HG02884 (cell line): ENCODE data around the gene GLIS1.
"Not testable (repeated sequence)": the region's sequence is repeated elsewhere in the genome, so short reads cannot be mapped to it uniquely, and the experiment has no call there.

Experiments
- ATAC-seq: cut with Tn5 transposase; IDR thresholded peaks from one replicate; pipeline ENCODE4 v1.9.1; 2021; ENCODE audit warnings: mild to moderate bottlenecking, moderate library complexity; ENCODE audit not compliant: unreplicated experiment

GLIS1 gene

GRCh38 chr1:53572065-53572814 lies 166.7 kb downstream of the GLIS1 start:
- no peak for ATAC-seq

- no peak for ATAC-seq
Measured at GRCh38 chr1:53568540-53568939, 170.4 kb downstream of the GLIS1 start.

- no peak for ATAC-seq
Measured at GRCh38 chr1:53567851-53568250, 171.1 kb downstream of the GLIS1 start.

- no peak for ATAC-seq
Measured at GRCh38 chr1:53567450-53567849, 171.5 kb downstream of the GLIS1 start.

GRCh38 chr1:53563611-53564010 lies 175.4 kb downstream of the GLIS1 start:
- ATAC-seq = no peak

- no peak for ATAC-seq
Measured at GRCh38 chr1:53562981-53563379, 176.0 kb downstream of the GLIS1 start.

- ATAC-seq = no peak
Measured at GRCh38 chr1:53562291-53562980, 176.5 kb downstream of the GLIS1 start.

- ATAC-seq = no peak
Measured at GRCh38 chr1:53561503-53562105, 177.4 kb downstream of the GLIS1 start.

- no peak for ATAC-seq
Measured at GRCh38 chr1:53560581-53561502, 178.1 kb downstream of the GLIS1 start.

- no peak for ATAC-seq
Measured at GRCh38 chr1:53559854-53560580, 178.9 kb downstream of the GLIS1 start.

- no peak for ATAC-seq
Measured at GRCh38 chr1:53559391-53559815, 179.6 kb downstream of the GLIS1 start.

- ATAC-seq = no peak
Measured at GRCh38 chr1:53558739-53559315, 180.1 kb downstream of the GLIS1 start.

- no peak for ATAC-seq
Measured at GRCh38 chr1:53557830-53558738, 180.9 kb downstream of the GLIS1 start.

- no peak for ATAC-seq
Measured at GRCh38 chr1:53557369-53557768, 181.6 kb downstream of the GLIS1 start.

GRCh38 chr1:53556657-53557227 lies 182.2 kb downstream of the GLIS1 start:
- no peak for ATAC-seq

- not testable (repeated sequence) for ATAC-seq
Measured at GRCh38 chr1:53555620-53556326, 183.2 kb downstream of the GLIS1 start.

- ATAC-seq = no peak
Measured at GRCh38 chr1:53554592-53555305, 184.2 kb downstream of the GLIS1 start.
